ENCODE results near the gene OR10J5.
"Not testable (repeated sequence)": the region's sequence is repeated elsewhere in the genome, so short reads cannot be mapped to it uniquely, and the experiment has no call there.

The OR10J5 gene, protein sequence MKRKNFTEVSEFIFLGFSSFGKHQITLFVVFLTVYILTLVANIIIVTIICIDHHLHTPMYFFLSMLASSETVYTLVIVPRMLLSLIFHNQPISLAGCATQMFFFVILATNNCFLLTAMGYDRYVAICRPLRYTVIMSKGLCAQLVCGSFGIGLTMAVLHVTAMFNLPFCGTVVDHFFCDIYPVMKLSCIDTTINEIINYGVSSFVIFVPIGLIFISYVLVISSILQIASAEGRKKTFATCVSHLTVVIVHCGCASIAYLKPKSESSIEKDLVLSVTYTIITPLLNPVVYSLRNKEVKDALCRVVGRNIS

DNA sequence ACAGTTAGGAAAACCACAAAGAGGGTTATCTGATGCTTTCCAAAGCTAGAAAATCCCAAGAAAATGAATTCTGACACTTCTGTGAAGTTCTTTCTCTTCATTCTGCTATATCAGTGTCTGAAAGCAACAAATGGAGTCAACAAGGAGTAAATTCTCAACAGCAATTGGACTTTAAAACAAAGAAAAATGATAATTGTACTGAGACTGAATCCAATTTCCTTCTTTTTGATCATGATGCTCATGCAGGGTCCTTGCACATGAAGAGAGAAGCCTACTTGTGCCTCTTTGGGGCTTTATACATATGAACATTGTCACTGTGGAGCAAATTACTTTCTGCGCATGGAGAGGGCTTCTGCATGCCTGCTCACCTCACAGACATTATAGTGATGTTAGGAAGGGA, at the start of gene OR10J5:
Gene OR10J5, minus strand, starts transcription at position 101 of the 400 bp plus-strand sequence. Its CDS starts 0 bp downstream, at position 101.
- DNase-seq = no peak

DNA sequence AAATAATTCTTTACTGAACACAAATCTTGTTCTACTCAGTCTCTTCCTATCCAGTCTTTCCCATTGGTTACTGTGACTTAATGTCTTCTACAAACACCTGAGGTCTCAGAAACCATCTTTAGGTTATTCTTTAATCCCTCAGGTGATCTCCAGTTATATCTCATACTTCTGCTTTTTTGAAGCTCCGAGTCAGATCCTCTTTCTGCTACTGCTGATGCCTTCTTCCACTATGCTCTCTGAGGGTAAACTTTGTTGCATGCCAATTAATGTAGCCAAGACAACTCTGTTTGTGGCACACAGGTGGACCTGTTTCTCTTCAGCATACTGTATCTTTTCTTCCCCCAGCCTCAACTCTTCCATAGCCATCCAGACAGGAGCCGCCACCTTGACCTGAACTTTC, 48.7 kb upstream of the OR10J5 start:
- no peak for DNase-seq

- no peak for DNase-seq
Observed at GRCh38 chr1:159581422-159581821, 45.6 kb upstream of the OR10J5 start.

DNA sequence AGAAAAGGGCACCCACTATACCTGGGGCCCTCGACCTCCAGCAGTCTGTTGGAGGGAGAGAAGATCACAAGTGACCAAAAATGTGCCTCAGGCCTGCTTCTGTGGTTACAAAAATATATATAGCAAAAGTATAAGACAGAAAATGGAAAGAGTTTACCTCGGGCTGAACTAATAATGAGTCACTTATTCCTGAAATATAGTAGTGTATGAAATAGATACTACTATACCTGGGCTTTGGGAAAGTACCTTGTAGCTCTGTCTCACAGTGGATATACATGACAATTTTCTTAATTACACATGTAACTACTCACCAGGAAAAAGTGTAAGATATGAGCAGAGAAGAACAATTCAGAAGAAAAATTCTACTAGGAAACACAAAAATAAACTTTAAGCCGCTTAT, 44.5 kb upstream of the OR10J5 start:
- DNase-seq = no peak

DNA sequence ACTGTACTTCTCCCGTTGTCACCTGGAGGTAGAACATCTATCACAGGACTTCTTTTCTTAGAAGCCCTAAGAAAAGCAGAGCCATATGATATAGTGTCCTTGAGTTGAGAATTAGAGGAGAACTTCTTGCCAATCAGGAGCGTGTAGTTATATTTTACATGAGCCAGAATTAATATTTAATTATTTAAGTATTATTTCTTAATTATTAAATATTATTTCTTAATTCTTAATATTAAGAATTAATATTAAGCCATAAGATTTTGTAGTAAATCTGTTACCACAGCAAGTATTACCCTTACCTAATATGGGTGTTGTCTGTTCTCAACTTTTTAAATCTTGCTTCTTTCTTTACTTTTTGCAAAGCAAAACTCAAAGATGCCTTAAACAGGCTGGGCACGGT, 41.6 kb upstream of the OR10J5 start:
- no peak for DNase-seq

- no peak for DNase-seq
Observed at GRCh38 chr1:159562680-159563079, 26.9 kb upstream of the OR10J5 start.

- DNase-seq = no peak
Observed at GRCh38 chr1:159561497-159561896, 25.7 kb upstream of the OR10J5 start.

DNA sequence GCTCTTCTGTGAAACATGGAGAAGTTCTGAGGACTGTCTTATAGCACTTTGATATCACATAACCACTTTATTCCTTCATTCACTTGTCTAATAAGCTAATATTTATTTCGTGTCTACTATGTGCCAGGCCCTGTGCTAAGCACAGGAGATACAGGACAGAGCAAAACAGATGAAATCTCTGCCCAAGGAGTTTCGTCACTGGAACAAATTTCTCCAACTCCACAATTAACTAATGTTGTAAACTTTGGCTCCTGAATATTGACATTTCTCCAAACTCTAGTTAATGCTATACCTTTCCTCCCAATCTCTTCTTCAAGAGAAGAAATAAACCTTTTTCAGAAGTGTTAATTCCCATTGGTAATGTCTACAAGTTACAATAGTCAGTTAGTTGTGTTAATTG, 24.8 kb upstream of the OR10J5 start:
- DNase-seq = no peak

DNA sequence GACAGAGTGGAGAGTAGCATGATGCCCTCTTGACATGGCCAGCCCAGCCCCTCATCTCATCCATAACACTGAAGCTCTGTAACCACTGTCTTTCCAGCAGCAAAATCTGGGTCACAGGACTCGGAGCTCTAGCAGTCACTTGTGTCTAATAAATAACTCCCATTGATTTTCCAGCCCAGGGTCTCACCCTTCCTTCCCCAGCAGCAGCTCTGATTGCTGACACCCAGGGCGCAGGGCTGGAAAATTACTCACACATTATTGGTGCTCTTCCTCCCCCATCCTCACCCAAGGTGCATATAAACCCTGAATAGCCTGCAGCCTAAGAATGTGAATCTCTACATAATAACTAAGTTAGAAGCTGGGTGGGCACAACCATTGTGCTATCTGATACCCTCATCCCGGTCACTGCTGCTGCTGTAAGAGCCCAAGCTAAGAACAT, 21.1 kb upstream of the OR10J5 start:
- DNase-seq = no peak

DNA sequence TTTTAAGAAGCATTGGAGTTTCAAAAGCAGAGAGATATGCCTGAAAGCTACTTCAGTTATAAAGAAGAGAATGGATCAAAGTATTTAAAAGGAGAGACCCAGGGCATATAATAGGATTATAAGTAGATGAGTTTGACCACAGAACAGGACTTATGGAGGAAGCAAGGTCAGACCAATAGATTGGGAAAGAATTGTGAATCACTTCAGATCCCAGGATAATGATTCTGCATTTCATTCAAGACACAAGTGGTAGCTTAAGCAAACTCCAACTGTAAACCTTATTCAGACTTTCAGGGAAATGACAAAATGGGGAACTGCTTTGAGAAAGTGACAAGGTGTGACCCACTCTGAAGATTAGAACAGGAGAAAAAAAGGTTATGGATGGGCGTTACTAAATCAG, 18.9 kb upstream of the OR10J5 start:
- no peak for DNase-seq

- no peak for DNase-seq
Observed at GRCh38 chr1:159554261-159554660, 18.5 kb upstream of the OR10J5 start.

DNA sequence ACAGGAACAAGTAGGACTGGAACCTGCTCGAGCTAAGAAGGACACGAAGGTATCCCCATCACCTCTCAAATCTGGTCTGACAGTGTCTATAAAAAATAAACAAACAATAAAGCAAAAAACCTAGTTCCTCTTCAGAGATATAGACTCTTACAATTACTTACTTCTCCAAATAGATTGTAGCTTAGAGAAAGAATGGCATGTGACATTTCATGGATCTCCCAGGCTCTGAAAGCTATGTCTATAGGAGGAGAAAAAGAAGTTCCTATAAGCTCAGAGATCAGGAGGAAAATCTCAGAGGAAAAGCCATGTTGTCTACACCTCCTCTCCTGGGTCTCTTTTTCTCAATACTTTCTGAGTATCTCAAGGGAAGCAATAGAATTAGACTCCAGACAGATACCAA, 12.3 kb upstream of the OR10J5 start:
- DNase-seq = no peak

DNA sequence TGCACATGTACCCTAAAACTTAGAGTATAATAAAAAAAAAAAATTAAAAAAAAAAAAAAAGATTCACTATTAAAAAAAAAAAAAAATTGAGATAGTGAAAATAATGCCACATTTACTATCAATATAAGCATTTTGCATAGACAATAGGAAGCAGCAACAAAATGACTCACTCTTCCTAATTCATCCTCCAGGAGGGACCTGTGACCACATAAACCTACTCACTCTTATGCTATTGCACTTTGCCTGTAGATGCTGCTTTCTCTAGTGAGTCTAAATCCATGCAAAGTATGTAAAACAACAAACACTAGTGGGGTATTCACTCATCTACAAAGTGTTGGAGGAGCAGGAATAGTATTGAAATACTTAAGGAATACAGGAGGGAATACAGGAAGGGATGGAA, 2.9 kb downstream of the OR10J5 start:
- DNase-seq = no peak

DNA sequence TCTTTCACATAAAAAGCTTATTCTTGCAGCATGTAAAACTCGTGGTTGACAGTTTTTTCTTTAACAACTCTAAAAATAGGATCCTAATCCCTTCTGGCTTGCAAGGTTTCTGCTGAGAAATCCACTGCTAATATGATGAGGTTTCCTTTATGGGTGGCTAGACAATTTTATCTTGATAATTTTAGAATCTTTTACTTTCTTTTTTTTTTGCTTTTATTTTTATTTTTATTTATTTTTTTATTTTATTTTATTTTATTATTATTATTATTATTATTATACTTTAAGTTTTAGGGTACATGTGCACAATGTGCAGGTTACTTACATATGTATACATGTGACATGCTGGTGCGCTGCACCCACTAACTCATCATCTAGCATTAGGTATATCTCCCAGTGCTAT, 11.0 kb downstream of the OR10J5 start:
- DNase-seq = not testable (repeated sequence)

GRCh38 chr1:159510229-159510541, 25.6 kb downstream of the OR10J5 start:
- no peak for DNase-seq

GRCh38 chr1:159509440-159510228, 26.2 kb downstream of the OR10J5 start:
- no peak for DNase-seq

- DNase-seq = no peak
Observed at GRCh38 chr1:159508951-159509350, 26.9 kb downstream of the OR10J5 start.

GRCh38 chr1:159505676-159506075, 30.1 kb downstream of the OR10J5 start:
- DNase-seq = no peak

DNA sequence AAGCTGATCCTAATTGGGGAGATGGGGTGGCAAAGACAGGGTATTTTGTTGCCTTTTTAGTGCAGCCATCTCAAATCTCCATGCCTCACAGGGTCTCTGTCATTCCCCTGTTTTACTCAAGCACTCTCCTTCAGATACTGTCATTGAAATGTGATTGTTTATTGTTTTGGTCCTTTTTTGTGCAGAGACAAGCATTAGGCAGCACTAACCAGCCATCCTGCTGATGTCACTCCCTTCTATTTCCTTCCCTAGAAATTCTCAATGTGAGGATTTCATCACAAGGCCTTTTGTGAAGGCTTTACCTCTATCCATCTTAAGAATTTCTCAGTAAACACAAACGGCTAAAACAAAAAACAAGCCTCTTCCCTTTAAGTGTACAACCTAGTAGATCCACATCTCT, 34.7 kb downstream of the OR10J5 start:
- DNase-seq = no peak

DNA sequence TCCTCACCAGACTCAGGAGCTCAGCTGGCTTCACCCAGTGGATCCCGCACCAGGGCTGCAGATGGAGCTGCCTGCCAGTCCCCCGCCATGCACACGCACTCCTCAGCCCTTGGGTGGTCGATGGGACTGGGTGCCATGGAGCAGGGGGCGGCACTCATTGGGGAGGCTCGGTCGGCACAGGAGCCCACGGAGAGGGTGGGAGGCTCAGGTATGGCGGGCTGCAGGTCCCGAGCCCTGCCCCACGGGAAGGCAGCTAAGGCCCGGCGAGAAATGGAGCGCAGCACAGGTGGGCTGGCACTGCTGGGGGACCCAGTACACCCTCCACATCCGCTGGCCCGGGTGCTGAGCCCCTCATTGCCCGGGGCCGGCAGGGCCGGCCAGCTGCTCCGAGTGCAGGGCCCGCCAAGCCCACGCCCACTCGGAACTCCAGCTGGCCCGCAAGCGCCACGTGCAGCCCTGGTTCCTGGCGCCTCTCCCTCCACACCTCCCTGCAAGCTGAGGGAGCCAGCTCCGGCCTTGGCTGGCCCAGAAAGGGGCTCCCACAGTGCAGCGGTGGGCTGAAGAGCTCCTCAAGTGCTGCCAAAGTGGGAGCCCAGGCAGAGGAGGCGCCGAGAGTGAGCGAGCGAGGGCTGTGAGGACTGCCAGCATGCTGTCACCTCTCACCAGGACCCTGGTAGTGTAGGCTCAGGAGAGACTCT, 41.1 kb downstream of the OR10J5 start:
- DNase-seq = not testable (repeated sequence)

GRCh38 chr1:159493354-159493753, 42.5 kb downstream of the OR10J5 start:
- DNase-seq = no peak

- no peak for DNase-seq
Observed at GRCh38 chr1:159492575-159493323, 43.1 kb downstream of the OR10J5 start.

Data from NCI-H526 treated with DMSO at 0.1 percent for 48 hours (cell line).